Activated CD8-positive, alpha-beta T cell treated with anti-CD3 and anti-CD28 coated beads for 36 hours (primary cell): ENCODE results near the gene PIEZO2. TPM values are rescaled to one million over a fixed set of nuclear protein-coding genes. Genes with fewer than 3 reads are reported as not detected.

ENCODE experiments used
- ATAC-seq: fragments of 200-7000 bp; cut with Tn5 transposase; one replicate; pipeline ENCODE4 v1.10.0; 2021; ENCODE audit warnings: mild to moderate bottlenecking, moderate library complexity
- CTCF ChIA-PET: fragments of 350-600 bp; sonication (Branson Sonifier 250); formaldehyde crosslinking; loops from one replicate; lab custom pipeline; 2021; ENCODE audit warnings: antibody characterized with exemption; lab: Charles Lee
- POLR2A ChIA-PET: fragments of 350-600 bp; sonication (Branson Sonifier 250); formaldehyde crosslinking; loops from one replicate; lab custom pipeline; 2021; ENCODE audit warnings: antibody characterized with exemption; lab: Charles Lee
- DNase-seq: peaks from one replicate; pipeline ENCODE4 v3.0.0-alpha.2; 2020
- H3K27ac Mint-ChIP-seq: one replicate; pipeline ENCODE4 v1.8.0; 2021; ENCODE audit warnings: mild to moderate bottlenecking, mixed read lengths
- H3K27me3 Mint-ChIP-seq: one replicate; pipeline ENCODE4 v1.8.0; 2021; ENCODE audit warnings: mixed read lengths
- H3K36me3 Mint-ChIP-seq: one replicate; pipeline ENCODE4 v1.8.0; 2021; ENCODE audit warnings: low read depth, mixed read lengths
- H3K4me1 Mint-ChIP-seq: one replicate; pipeline ENCODE4 v1.8.0; 2021; ENCODE audit warnings: low read depth, mixed read lengths
- H3K4me3 Mint-ChIP-seq: one replicate; pipeline ENCODE4 v1.8.0; 2021; ENCODE audit warnings: mild to moderate bottlenecking, moderate library complexity, mixed read lengths
- H3K9me3 Mint-ChIP-seq: one replicate; pipeline ENCODE4 v1.8.0; 2021; ENCODE audit warnings: mixed read lengths
- CTCF ChIP-seq: fragments of 200-600 bp; IDR thresholded peaks from one replicate; pipeline ENCODE4 v1.8.0; 2022; ENCODE audit warnings: antibody characterized with exemption, mild to moderate bottlenecking
- intact Hi-C: fragments of 100-400 bp; cut with micrococcal nuclease; formaldehyde crosslinking; loops from one replicate; pipeline ENCODE4 v1.10.0; 2022
- total RNA-seq, 2 experiments: library from RNA; stranded (reverse); gene quantifications; one replicate each; pipeline ENCODE4 v1.2.3, GENCODE V29; 2021

PIEZO2 gene
- total RNA-seq, 2 experiments from 2014 or later: not detected

GRCh38 chr18:10995550-10995949 lies 153.8 kb downstream of the PIEZO2 start:
- Mint-ChIP-seq H3K36me3 (no peaks in the 10 kb centered on the region), H3K4me1 (no peaks in the 10 kb centered on the region), H3K27me3 (no peaks in the 10 kb centered on the region), H3K4me3 (no peak overlapping the region), H3K9me3 (peaks cover 15% of the 10 kb centered on the region), H3K27ac (no peak overlapping the region)
- DNase-seq (peak; percentile 5), ATAC-seq (no peak)
- no peak for TF ChIP-seq CTCF
- intact Hi-C loops: no loop called here
- ChIA-PET CTCF (no interaction called here), POLR2A (no interaction called here)

GRCh38 chr18:10989486-10989885 lies 159.9 kb downstream of the PIEZO2 start:
- TF ChIP-seq CTCF: no peak
- Mint-ChIP-seq H3K9me3 (peaks cover 19% of the 10 kb centered on the region), H3K36me3 (no peaks in the 10 kb centered on the region), H3K4me3 (no peak overlapping the region), H3K4me1 (no peaks in the 10 kb centered on the region), H3K27ac (no peak overlapping the region), H3K27me3 (no peaks in the 10 kb centered on the region)
- CTCF ChIA-PET: no interaction called here
- ATAC-seq (no peak), DNase-seq (no peak)
- intact Hi-C loops: no loop called here
- POLR2A ChIA-PET: interaction anchor here (0.6 kb wide), 1 partner anchor 412 kb away, joined by 3 read pairs; no protein-coding TSS in a partner anchor

- no peak for DNase-seq
- Mint-ChIP-seq H3K4me3 (no peak overlapping the region), H3K27me3 (no peaks in the 10 kb centered on the region), H3K9me3 (peaks cover 18% of the 10 kb centered on the region), H3K4me1 (no peaks in the 10 kb centered on the region), H3K27ac (no peak overlapping the region), H3K36me3 (no peaks in the 10 kb centered on the region)
- intact Hi-C loops: no loop called here
- TF ChIP-seq CTCF: no peak
- CTCF ChIA-PET: no interaction called here
- ATAC-seq: no peak
- POLR2A ChIA-PET: no interaction called here
Measured at GRCh38 chr18:10985689-10986088, 163.7 kb downstream of the PIEZO2 start.

GRCh38 chr18:10979411-10979810 lies 170.0 kb downstream of the PIEZO2 start:
- Mint-ChIP-seq H3K4me3 (no peak overlapping the region), H3K36me3 (no peaks in the 10 kb centered on the region), H3K27me3 (no peaks in the 10 kb centered on the region), H3K27ac (no peak overlapping the region), H3K9me3 (peaks cover 10% of the 10 kb centered on the region), H3K4me1 (no peaks in the 10 kb centered on the region)
- no peak for TF ChIP-seq CTCF
- ChIA-PET CTCF (no interaction called here), POLR2A (interaction anchor here (0.6 kb wide), 1 partner anchor 67 kb away, joined by 3 read pairs; no protein-coding TSS in a partner anchor)
- DNase-seq (no peak), ATAC-seq (no peak)
- intact Hi-C loops: no loop called here

GRCh38 chr18:10977042-10977441 lies 172.3 kb downstream of the PIEZO2 start:
- no peaks in the 10 kb centered on the region for H3K27me3 Mint-ChIP-seq
- no peak overlapping the region for H3K27ac Mint-ChIP-seq
- peaks cover 2% of the 10 kb centered on the region for H3K9me3 Mint-ChIP-seq
- H3K36me3 Mint-ChIP-seq: no peaks in the 10 kb centered on the region
- intact Hi-C loops: no loop called here
- no peak for ATAC-seq
- ChIA-PET POLR2A (no interaction called here), CTCF (no interaction called here)
- no peak for DNase-seq
- no peak overlapping the region for H3K4me3 Mint-ChIP-seq
- TF ChIP-seq CTCF: no peak
- H3K4me1 Mint-ChIP-seq: no peaks in the 10 kb centered on the region
